Effector CD8-positive, alpha-beta T cell (primary cell): ENCODE measurements around the gene UGT2B28.
"Not testable (repeated sequence)": the region's sequence is repeated elsewhere in the genome, so short reads cannot be mapped to it uniquely, and the experiment has no call there.

Experiments
- DNase-seq: peaks from one replicate; lab custom pipeline; 2025; lab: John Stamatoyannopoulos, UW
- total RNA-seq, 4 experiments: gene quantifications; one replicate each; lab custom pipeline; 2026; lab: John Stamatoyannopoulos, UW

Gene UGT2B28
- total RNA-seq, result 0 to 0.18 (median 0) reads per million in 4 experiments

DNA sequence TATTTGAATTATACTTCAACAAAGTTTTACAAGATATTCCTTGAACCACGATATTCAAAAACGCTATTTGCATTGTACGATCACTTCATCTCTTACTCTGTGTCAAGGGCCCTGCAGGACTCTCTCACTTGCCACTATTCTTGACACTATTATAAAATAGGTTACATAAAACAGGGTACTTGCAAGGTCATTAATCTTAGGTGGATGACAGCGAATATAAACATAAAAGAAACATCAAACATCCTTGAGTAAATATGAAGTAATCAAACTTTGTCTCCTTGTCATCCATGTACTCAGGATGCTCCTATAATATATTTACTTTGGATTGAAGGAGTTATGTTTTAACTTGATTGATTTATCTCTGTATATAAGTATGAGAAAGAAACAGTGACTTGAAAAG, at the start of gene UGT2B28:
Gene UGT2B28, plus strand, starts transcription at position 395 of the 400 bp plus-strand sequence. CDS start 26 bp downstream, outside the sequence.
- DNase-seq, result not testable (repeated sequence)

DNA sequence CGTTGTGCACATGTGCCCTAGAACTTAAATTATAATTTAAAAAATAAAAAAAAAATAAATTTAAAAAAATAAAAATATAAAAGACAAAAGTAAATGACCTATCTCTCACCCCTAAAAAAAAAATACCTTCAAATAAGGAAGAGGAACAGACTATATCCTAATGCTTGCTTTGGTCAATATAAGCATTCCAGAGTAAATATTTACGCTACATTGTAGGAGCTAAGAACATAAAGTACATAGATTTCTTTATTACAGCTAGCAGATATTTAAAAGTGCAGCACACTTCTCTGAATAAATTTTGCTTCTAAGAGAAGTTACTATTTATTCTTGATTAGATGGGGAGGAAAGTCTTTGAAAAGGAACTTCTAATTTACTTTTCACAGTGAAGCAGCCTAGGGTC, 41.2 kb upstream of the UGT2B28 start:
- DNase-seq, result no peak

DNA sequence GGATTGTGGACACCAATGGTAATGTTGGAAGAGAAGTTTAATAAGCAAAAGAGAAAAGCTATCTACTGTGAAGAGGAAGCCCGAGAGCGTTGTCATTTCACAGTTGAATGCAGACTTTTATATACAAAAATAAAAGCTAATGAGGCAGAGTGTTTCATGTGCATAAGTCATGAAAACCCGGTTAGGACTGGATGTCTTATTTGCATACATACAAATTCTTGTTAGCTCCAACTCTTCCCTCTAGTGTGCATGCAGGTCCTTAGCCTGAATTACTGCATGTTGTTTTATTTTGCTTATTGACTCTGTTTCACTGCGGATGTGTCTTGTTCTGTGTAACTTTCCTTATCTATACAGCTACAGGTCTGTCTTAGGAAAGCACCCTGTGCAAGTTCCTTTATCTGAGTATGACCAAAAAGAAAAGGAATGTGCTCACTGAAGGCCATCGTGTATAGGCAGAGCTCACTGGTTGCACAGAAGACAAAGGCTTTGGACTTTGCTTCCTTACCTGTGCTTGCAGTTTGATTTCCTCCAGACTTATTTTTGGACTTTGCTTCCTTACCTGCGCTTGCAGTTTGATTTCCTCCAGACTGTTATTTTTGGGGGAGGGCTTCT, 40.6 kb upstream of the UGT2B28 start:
- no peak for DNase-seq

DNA sequence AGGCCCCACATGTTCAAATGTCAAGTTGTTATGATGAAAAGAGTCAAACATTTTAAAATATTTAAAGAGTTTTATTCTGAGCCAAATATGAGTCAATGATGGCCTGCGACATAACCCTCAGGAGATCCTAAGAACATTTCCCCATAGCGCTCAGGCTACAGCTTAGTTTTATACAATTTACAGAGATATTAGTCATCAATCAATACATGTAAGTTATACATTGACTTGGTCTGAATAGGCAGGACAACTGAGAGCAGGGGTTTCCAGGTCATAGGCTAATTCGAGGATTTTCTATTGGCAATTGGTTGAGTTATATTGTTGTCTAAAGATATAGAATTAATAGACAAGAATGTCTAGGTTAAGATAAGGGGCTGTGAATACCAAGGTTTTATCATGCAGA, 39.5 kb upstream of the UGT2B28 start:
- not testable (repeated sequence) for DNase-seq

DNA sequence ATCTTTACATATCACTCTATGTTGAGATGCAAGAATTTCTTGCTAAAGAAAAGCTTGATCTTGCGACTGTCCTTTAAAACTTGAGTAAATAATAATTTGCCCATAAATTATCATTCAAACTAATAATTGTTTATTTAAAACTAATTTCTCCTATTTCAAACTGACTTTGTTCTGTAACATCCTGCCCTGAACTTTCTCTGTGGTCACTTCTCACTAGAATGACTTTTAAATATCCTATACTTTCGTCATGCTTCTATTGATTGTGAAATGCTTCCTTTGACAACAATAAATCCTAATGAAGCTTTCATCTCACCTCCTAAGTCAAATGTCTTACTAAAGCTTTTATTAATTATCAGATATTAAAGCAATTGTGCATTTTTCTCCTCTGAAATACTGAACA, 38.5 kb upstream of the UGT2B28 start:
- DNase-seq, result not testable (repeated sequence)

DNA sequence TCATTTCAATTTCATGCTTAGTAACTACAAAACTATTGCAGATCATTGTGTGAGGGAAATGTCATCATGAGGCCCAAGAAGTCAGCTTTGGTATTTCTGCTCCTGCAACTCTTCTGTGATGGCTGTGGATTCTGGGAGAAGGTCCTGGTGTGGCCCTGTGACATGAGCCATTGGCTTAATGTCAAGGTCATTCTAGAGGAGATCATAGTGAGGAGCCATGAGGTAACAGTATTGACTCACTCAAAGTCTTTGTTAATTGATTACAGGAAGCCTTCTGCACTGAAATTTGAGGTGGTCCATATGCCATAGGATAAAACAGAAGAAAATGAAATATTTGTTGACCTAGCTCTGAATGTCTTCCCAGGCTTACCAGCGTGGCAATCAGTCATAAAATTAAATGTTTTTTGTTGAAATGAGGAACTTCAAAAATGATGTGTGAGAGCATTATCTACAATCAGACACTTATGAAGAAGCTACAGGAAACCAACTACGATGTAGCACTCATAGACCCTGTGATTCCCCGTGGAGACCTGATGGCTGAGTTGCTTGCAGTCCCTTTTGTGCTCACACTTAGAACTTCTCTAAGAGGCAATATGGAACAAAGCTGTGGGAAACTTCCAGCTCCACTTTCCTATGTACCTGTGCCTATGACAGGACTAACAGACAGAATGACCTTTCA, 37.6 kb upstream of the UGT2B28 start:
- not testable (repeated sequence) for DNase-seq

DNA sequence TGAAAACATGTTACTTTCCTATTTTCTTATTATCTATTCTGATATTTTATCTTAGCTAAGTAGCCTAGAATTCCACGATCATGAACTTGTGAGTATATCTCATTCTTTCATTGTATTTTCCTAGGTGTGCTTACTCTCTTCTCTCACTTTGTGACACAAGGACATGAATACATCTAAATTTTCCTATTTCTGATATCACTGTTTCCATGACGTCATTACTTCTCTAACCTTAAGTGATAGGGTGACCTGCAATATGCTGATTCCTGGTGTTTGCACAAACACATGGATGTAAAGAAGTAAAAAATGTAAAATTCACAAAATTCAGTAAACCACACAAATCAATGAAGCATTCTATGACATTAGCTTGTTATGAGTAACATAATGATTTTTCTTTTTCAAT, 29.4 kb upstream of the UGT2B28 start:
- DNase-seq, result not testable (repeated sequence)

DNA sequence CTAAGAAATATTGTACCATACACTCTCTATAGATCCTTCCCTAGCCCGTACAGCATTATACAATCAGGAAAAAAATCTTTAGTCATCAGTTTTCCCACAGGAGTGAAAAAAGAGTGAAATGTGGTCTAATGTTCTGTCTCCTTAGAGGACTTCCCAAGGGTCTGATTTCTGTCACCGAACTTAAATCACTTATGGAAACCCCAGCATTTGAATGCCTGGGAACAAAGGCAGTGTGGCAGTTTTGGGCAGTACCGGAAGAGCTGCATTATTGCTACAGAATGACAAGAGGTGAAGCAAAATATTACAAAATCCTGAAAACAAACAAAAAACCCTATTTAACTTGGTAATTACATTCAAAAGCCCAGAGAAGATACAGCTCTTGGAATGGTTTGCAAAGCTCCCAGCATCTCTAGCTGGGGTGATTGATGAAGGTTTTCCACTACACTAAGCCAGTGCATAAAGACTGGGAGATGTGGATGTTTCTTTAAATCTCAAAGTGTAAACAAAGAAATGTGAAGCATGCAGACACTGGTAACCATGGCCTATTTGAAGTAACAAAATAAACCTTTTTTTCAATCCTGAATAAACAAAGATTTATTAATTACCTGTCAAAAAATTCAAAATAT, 27.0 kb upstream of the UGT2B28 start:
- DNase-seq, result not testable (repeated sequence)

DNA sequence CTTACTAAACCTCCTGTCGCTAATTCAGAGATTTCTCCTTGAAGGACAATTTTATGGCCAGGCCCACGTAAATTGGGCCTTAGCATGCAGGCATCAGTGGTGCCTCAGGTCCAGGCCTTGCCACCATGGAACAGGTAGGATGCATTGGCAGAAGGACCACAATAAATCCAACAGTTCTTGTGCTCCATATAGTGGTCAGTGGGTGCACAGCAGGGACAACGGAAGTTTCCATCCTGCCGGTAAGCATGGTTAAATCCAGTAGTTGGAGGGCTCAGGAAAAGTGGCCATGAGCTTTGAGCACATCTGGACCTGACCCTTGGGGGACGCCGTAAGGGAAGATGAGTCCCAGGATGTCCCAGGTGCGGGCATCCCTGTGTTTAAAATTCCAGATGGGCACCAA, 11.7 kb upstream of the UGT2B28 start:
- not testable (repeated sequence) for DNase-seq

DNA sequence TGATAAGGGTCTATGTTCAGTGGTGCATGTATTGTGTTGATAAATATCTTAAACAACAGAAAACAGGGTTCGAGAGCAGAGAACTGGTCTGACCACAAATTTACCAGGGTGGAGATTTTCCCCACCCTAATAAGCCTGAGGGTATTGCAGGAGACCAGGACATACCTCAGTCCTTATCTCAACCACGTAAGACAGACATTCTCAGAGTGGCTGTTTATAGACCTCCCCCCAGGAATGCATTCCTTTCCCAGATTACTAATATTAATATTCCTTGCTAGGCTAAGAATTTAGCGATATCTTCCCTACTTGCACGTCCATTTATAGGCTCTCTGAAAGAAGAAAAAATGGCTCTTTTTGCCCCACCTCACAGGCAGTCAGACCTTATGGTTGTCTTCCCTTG, 16.1 kb downstream of the UGT2B28 start:
- DNase-seq, result not testable (repeated sequence)

DNA sequence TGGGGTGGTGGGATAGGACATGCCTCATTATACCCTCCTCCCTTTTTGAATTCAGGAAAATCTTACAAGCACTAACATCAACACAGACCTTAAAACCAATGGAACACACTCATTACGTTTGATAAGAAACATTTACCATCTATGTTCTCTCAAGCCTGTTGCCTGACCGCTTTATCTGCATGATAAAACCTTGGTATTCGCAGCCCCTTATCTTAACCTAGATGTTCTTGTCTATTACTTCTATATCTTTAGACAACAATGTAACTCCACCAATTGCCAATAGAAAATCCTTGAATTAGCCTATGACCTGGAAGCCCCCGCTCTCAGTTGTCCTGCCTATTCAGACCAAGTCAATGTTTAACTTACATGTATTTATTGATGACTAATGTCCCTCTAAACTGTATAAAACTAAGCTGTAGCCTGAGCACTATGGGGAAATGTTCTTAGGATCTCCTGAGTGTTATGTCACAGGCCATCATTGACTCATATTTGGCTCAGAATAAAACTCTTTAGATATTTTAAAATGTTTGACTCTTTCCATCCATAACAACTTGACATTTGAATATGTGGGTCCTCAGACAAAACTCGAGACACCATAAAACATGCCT, 28.3 kb downstream of the UGT2B28 start:
- DNase-seq, result not testable (repeated sequence)

DNA sequence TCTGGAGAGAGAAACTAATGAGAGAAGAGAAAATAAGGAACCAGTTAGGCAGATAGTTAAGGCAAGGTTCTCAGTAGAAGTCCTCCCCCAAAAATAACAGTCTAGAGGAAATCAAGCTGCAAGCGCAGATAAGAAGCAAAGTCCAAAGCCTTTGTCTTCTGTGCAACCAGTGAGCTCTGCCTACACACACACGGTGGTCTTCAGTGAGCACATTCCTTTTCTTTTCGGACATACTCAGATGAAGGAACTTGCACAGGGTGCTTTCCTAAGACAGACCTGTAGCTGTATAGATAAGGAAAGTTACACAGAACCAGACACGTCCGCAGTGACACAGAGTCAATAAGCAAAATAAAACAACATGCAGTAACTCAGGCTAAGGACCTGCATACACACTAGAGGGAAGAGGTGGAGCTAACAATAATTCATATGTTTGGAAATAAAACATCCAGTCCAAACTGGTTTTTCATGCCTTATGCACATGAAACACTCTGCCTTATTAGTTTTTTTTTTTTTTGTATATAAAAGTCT, 29.3 kb downstream of the UGT2B28 start:
- not testable (repeated sequence) for DNase-seq

DNA sequence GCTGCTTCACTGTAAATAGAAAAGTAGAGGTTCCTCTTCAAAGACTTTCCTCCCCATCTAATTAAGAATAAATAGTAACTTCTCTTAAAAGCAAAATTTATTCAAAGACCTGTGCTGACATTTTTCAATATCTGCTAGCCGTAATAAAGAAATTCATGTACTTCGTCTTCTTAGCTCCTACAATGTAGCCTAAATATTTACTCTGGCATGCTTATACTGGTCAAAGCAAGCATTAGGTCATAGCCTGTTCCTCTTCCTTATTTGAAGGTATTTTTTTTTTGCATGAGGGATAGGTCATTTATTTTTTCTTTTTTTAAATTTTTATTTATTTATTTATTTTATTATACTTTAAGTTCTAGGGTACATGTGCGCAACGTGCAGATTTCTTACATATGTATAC, 30.0 kb downstream of the UGT2B28 start:
- DNase-seq, result not testable (repeated sequence)

DNA sequence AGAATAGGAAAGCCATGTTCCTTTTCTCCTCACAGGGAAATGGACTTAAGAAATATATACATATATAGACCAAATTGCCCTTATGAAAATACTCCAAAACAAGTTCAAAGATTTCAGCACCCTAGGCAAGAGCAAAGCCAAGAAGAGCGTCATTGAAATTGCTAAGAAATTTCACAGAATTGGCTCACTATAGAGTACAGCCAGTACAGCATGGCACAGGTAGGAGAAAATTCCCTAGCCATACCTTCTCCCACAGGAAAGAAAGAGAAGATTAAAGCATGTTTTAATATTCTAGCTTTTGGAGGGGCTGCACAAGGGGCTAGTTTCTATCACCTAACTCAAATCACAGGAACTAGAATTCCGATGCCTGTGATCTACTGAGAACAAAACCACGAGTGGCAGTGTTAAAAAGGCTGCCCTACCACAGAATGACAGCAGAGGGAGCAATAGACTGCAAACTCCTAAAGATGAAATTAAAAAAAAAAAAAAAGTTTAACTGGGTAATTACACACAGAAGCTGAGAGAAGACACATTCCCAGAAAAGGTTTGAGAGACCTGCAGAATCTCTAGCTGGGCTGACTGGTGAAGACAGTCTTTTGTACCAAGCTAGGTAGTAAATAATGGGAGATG, 37.5 kb downstream of the UGT2B28 start:
- DNase-seq, result not testable (repeated sequence)

DNA sequence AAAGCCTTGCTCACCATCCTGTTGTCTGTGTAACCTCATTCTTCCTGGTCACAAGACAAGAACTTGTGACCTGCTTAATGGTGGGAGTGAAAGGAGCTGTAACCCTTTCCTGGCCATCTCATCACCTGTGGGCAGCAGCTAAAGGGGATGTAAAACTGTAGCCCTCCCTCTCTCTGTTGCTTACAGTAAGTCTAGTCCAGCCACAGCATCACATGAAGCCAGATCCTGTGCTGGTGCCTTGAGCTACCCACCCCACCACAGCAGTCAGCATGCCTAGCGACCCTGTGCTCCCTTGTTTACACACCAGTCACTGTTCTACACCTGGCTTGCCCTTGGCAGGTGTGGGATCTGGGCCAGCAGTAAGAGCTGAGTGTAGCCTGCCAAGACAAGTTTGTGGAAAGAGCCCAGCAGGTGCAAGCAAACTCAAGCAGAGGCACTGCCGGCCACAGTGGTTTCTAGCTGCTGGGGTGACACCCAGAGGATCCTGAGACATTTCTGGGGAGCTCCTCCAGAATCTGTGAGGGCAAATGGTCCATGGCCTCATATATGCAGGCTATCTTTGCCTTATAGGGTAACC, 41.0 kb downstream of the UGT2B28 start:
- no peak for DNase-seq

DNA sequence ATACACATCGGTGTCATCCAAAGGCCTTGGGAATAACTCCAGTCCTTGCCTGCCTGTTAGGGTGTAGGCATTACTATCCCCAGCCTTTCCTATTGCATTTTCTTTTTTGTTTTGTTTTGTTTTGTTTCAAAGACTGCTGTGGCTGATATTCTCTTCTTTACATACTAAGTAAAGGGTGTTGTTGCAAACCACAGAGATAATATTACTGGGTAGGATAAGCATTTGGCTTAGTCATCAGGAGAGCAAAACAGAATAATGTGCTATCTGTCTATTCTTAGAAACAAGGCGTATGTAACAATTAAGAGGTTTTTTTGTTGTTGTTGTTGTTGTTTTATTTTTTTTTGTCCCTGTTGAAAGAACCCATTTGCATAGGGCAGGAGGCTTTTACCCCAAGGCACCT, 41.8 kb downstream of the UGT2B28 start:
- no peak for DNase-seq

DNA sequence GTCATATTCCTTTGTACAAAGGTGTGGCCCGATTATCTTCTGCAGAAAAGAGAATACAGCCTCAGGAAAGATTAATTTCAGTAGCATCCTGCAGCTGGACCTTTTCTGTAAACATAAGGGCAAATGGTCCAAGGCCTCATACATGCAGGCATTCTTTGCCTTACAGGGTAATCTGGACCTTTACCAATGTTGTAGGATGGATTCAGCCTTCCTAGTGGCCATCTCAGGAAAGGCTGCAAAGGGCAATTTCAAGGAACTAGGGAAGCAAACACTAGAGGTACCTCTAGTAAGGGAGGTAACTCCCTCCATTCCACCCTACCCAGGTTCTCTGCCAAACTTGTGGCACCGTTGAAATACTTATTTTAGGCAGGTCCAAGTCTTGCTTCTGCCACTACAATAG, 43.0 kb downstream of the UGT2B28 start:
- DNase-seq, result no peak

DNA sequence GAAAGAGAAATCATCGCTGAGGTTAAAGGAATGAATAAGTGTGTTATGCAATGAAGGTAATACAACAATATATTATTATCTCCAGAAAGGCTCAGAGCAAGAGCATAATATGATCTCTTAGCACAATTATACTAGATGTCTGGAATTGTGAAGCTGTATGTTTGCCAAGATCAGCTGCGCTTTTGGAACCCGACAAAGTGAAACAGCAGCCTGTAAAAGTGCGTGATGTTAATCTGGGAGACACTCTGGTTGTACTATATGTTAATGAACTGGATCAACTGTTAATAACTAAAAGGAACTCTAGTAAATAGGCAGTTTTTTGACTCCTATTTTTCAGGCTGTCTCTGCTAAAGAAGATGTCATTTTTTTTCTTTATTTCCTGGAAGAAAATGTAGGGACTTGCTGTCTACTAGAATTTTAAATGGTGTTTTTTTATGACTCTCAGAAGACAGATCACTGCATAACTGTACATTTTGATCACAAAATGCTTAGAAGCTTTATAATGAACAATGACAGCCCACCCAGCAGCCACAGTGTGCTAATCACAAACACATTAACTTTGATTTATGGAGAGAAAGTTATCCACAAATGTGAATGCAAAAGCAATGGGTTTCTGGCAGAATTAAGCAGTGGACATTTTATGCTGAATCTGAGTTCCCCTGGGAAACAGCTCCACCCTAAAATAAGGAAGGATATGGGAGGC, 50.2 kb downstream of the UGT2B28 start:
- no peak for DNase-seq

DNA sequence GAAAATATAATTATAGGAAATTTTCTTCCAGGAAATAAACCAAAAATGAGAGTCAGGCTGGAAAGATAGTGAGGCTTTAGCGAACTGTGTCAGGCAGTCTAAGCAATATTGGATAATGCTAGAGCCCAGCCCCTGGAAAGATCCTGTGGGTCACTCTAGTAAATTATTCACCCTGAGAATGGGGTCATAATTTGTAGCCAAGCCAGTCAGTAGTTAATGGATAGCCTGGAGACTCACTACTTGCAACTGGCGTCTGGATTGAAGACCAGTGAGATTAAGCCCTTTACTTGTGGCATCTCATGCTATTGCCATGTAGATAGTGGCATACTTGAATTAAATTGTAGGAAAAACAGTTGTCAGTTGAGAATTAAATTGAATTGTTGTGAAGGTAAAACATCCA, 51.0 kb downstream of the UGT2B28 start:
- DNase-seq, result not testable (repeated sequence)

DNA sequence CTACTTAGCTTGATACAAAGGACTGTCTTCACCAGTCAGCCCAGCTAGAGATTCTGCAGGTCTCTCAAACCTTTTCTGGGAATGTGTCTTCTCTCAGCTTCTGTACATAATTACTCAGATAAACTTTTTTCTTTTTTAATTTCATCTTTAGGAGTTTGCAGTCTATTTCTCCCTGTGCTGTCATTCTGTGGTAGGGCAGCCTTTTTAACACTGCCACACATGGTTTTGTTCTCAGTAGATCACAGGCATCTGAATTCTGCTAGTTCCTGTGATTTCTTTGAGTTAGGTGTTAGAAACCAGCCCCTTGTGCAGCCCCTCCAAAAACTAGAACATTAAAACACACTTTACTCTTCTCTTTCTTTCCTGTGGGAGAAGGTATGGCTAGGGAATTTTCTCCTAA, 55.2 kb downstream of the UGT2B28 start:
- not testable (repeated sequence) for DNase-seq

DNA sequence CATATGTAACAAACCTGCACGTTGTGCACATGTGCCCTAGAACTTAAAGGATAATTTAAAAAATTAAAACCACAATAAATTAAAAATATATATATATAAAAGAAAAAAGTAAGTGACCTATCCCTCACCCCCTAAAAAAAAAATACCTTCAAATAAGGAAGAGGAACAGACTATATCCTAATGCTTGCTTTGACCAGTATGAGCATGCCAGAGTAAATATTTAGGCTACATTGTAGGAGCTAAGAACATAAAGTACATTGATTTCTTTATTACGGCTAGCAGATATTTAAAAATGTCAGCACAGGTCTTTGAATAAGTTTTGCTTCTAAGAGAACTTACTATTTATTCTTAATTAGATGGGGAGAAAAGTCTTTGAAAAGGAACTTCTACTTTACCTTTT, 62.8 kb downstream of the UGT2B28 start:
- not testable (repeated sequence) for DNase-seq
